SJCRH30 (cell line): ENCODE results near the gene ESR1. TPM values are rescaled to one million over a fixed set of nuclear protein-coding genes. Genes with fewer than 3 reads are reported as not detected.

Source experiments
- DNase-seq, 2 experiments: peaks; one replicate each; pipeline ENCODE4 v3.0.0-alpha.2; 2015 to 2020
- H3K27ac ChIP-seq: fragments of 250-450 bp; sonication (Bioruptor Pico); 2 replicates; pipeline ENCODE4 v1.5.1; 2020; ENCODE audit warnings: mild to moderate bottlenecking, moderate library complexity
- H3K27me3 ChIP-seq: fragments of 250-450 bp; sonication (Bioruptor Pico); 2 replicates; pipeline ENCODE4 v1.5.1; 2020; ENCODE audit warnings: mild to moderate bottlenecking, moderate library complexity
- H3K36me3 ChIP-seq: fragments of 250-450 bp; sonication (Bioruptor Pico); 2 replicates; pipeline ENCODE4 v1.5.1; 2020; ENCODE audit warnings: mild to moderate bottlenecking, moderate library complexity
- H3K4me1 ChIP-seq: fragments of 250-450 bp; sonication (Bioruptor Pico); 2 replicates; pipeline ENCODE4 v1.5.1; 2020; ENCODE audit warnings: mild to moderate bottlenecking, moderate library complexity
- H3K4me3 ChIP-seq: fragments of 250-450 bp; sonication (Bioruptor Pico); 2 replicates; pipeline ENCODE4 v1.5.1; 2020; ENCODE audit warnings: mild to moderate bottlenecking, moderate library complexity
- H3K9me3 ChIP-seq: fragments of 250-450 bp; sonication (Bioruptor Pico); replicated peaks from 2 replicates; pipeline ENCODE4 v1.5.1; 2020; ENCODE audit warnings: mild to moderate bottlenecking, moderate library complexity
- total RNA-seq: library from RNA; depleted of rRNA; stranded (reverse); fragments of >200 nt; shearing (Covaris generic); gene quantifications from 2 replicates; pipeline ENCODE4 v1.2.3, GENCODE V29; 2014

The ESR1 gene
- total RNA-seq, 1 experiment from 2014 or later: not detected

- H3K4me1 ChIP-seq: no peaks in the 10 kb centered on the region
- no peaks in the 10 kb centered on the region for H3K9me3 ChIP-seq
- no peak overlapping the region for H3K4me3 ChIP-seq
- no peaks in the 10 kb centered on the region for H3K36me3 ChIP-seq
- no peak for DNase-seq
- H3K27me3 ChIP-seq: no peaks in the 10 kb centered on the region
- H3K27ac ChIP-seq: no peak overlapping the region
Observed at GRCh38 chr6:152167641-152168603, 360.4 kb downstream of the ESR1 start.

- Histone ChIP-seq H3K4me3 (no peak overlapping the region), H3K27ac (no peak overlapping the region), H3K27me3 (no peaks in the 10 kb centered on the region), H3K4me1 (no peaks in the 10 kb centered on the region), H3K36me3 (0 out of 2 replicates have a peak, but pooled peaks cover 2% of the 10 kb centered on the region), H3K9me3 (no peaks in the 10 kb centered on the region)
- no peak for DNase-seq
Observed at GRCh38 chr6:152170313-152170701, 362.8 kb downstream of the ESR1 start.

DNA sequence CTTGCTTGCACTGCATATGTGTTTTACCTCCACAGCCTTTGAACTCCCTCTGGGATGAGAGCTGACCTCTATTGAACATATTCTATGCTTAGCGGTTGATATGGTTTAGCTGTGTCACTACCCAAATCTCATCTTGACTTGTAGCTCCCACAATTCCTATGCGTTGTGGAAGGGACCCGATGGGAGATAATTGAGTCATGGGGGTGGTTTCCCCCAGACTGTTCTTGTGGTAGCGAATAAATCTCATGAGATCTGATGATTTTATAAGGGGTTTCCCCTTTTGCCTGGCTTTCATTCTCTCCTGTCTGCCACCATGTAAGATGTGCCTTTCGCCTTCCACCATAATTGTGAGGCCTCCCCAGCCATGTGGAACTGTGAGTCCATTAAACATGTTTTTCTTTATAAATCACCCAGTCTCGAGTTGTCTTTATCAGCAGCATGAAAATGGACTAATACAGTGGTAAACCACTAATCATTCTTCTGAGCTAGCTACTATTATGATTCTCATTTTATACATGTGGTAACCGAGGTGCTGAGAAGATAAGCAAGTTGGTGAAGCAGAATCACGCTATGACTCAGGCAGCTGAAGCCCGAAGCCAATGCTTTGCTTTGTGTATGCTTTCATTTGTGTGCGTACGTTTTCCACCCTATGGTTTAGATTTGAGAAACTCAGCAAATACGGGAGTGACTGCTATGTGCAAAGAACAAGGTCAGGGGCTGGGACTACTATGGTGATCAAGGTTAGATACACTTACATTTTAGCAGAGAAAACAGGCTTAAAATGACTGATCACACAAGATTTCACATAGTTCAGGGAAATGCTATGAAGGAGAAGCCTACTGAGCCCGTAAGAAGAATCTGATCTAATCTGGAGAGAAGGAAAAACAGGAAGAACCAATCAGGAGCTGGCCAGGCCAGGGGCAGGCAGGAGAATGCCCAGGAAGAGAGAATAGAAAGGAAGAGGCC is 363.5 kb downstream of the ESR1 start:
- Histone ChIP-seq H3K27ac (no peak overlapping the region), H3K4me3 (no peak overlapping the region), H3K9me3 (no peaks in the 10 kb centered on the region), H3K36me3 (0 out of 2 replicates have a peak, but pooled peaks cover 6% of the 10 kb centered on the region), H3K27me3 (no peaks in the 10 kb centered on the region), H3K4me1 (no peaks in the 10 kb centered on the region)
- no peak for DNase-seq

DNA sequence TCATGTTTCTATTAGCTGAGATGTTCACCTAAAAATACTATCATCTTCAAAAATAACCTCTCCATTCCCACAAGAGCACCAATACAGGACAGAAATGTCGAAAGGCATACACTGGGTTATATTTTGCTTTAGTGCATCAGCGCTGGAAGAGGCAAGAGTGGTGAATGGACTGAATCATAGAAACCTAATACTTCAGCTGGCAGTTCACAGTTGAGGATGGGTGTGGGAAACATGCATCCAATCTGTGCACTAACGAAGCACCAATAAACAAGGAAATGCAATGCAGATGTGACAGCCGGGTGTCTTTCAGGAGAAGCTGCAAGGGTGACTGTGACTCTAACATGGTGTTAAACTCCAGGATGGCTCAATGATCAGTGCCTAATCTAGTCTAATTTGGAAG is 365.8 kb downstream of the ESR1 start:
- Histone ChIP-seq H3K4me1 (no peaks in the 10 kb centered on the region), H3K4me3 (no peak overlapping the region), H3K27me3 (no peaks in the 10 kb centered on the region), H3K36me3 (0 out of 2 replicates have a peak, but pooled peaks cover 6% of the 10 kb centered on the region), H3K9me3 (no peaks in the 10 kb centered on the region), H3K27ac (no peak overlapping the region)
- DNase-seq: no peak

- Histone ChIP-seq H3K27ac (no peak overlapping the region), H3K4me3 (no peak overlapping the region), H3K9me3 (no peaks in the 10 kb centered on the region), H3K27me3 (no peaks in the 10 kb centered on the region), H3K36me3 (0 out of 2 replicates have a peak, but pooled peaks cover 6% of the 10 kb centered on the region), H3K4me1 (no peaks in the 10 kb centered on the region)
- DNase-seq: no peak
Observed at GRCh38 chr6:152173957-152174356, 366.5 kb downstream of the ESR1 start.

DNA sequence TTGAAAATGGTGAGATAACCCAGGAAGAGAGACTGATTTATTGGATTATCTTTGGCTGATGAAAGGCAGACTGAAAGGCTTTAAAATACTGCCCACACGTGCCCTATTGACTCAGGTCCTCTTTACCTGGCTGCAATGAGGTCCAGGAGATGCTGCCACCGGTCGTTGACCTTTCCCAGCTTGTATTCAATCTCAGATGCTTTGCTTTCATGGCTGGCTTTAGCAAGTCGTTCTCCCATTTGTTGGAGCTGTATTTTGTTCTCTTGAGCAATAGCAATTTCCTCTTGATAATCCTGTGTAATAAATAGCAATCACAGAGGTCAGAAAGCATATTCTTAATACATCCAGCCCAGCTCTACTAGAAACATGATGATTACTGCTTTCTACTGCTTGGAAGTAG is 368.8 kb downstream of the ESR1 start:
- Histone ChIP-seq H3K27ac (no peak overlapping the region), H3K4me3 (no peak overlapping the region), H3K36me3 (peaks cover 6% of the 10 kb centered on the region; the same call in 1 of the 2 replicates), H3K27me3 (no peaks in the 10 kb centered on the region), H3K4me1 (no peaks in the 10 kb centered on the region), H3K9me3 (no peaks in the 10 kb centered on the region)
- no peak for DNase-seq
